HepG2 (cell line): ENCODE measurements around the gene RIPOR1. TPM values are rescaled to one million over a fixed set of nuclear protein-coding genes. Genes with fewer than 3 reads are reported as not detected.

Experiments used
- CBX1 ChIP-seq: IDR thresholded peaks from one replicate; pipeline ENCODE4 v1.6.1; 2016; ENCODE audit warnings: antibody characterized with exemption, low read depth
- GLMP ChIP-seq: sonication (generic); formaldehyde crosslinking; IDR thresholded peaks from 2 replicates; pipeline ENCODE4 v1.9.0; 2021; ENCODE audit warnings: missing genetic modification reagents, mild to moderate bottlenecking, borderline replicate concordance
- NCOA1 ChIP-seq: sonication (generic); formaldehyde crosslinking; IDR thresholded peaks from 2 replicates; pipeline ENCODE4 v1.9.0; 2021; ENCODE audit warnings: missing genetic modification reagents
- NFAT5 ChIP-seq: sonication (generic); formaldehyde crosslinking; IDR thresholded peaks from 2 replicates; pipeline ENCODE4 v1.4.0; 2020; ENCODE audit warnings: missing genetic modification reagents
- RNF219 ChIP-seq: sonication (generic); formaldehyde crosslinking; IDR thresholded peaks from 2 replicates; pipeline ENCODE4 v1.5.0; 2020; ENCODE audit warnings: mild to moderate bottlenecking, missing genetic modification reagents
- ZHX1 ChIP-seq: sonication (generic); formaldehyde crosslinking; IDR thresholded peaks from 2 replicates; pipeline ENCODE4 v1.8.1; 2022; ENCODE audit warnings: low read depth, mild to moderate bottlenecking, missing genetic modification reagents
- ZNF260 ChIP-seq: sonication (generic); formaldehyde crosslinking; IDR thresholded peaks from 2 replicates; pipeline ENCODE4 v1.4.0; 2020; ENCODE audit warnings: missing genetic modification reagents, low read depth, mild to moderate bottlenecking, borderline replicate concordance
- ZNF367 ChIP-seq: sonication (generic); formaldehyde crosslinking; IDR thresholded peaks from 2 replicates; pipeline ENCODE4 v1.4.0; 2020; ENCODE audit warnings: missing genetic modification reagents, borderline replicate concordance
- ZNF552 ChIP-seq: sonication (generic); formaldehyde crosslinking; IDR thresholded peaks from 2 replicates; pipeline ENCODE4 v1.9.0; 2022; ENCODE audit warnings: missing genetic modification reagents, mild to moderate bottlenecking, borderline replicate concordance
- polyA plus RNA-seq, 8 experiments: library from polyadenylated mRNA; depleted of rRNA in 3 of 8; stranded (reverse) in 7 of 8; unstranded in 1 of 8; fragments of >200 nt; fragmentation: Illumina TruSeq in 4 of 8; extraction: Trizol in 4 of 8; gene quantifications; 2 replicates each; pipeline versions ENCODE4 v1.2.1 to v1.2.3, GENCODE V29; 2011 to 2016; ENCODE audit warnings: low read depth in 4 of 8, missing spikeins in 1 of 8, mixed read lengths in 1 of 8; ENCODE audit not compliant: insufficient read depth in 1 of 8
- total RNA-seq, 5 experiments: library from RNA; depleted of rRNA; stranded (reverse); fragments of >200 nt; fragmentation: Illumina TruSeq; extraction: Trizol; gene quantifications; 2 replicates each; pipeline ENCODE4 v1.2.3, GENCODE V29; 2016; ENCODE audit warnings: low read depth in 1 of 5
- TF ChIP-seq, protein P1 (sequence below): sonication (generic); formaldehyde crosslinking; IDR thresholded peaks from 2 replicates; pipeline ENCODE4 v1.4.0; 2020; ENCODE audit warnings: mild to moderate bottlenecking, missing genetic modification reagents, borderline replicate concordance

Gene RIPOR1
- total and polyA plus RNA-seq, 2 of the 13 experiments (the other 11 are each of a cell fraction or from before 2014, with no cell fraction given) = 4.6 to 8.1 TPM

- TF ChIP-seq, protein P1, sequence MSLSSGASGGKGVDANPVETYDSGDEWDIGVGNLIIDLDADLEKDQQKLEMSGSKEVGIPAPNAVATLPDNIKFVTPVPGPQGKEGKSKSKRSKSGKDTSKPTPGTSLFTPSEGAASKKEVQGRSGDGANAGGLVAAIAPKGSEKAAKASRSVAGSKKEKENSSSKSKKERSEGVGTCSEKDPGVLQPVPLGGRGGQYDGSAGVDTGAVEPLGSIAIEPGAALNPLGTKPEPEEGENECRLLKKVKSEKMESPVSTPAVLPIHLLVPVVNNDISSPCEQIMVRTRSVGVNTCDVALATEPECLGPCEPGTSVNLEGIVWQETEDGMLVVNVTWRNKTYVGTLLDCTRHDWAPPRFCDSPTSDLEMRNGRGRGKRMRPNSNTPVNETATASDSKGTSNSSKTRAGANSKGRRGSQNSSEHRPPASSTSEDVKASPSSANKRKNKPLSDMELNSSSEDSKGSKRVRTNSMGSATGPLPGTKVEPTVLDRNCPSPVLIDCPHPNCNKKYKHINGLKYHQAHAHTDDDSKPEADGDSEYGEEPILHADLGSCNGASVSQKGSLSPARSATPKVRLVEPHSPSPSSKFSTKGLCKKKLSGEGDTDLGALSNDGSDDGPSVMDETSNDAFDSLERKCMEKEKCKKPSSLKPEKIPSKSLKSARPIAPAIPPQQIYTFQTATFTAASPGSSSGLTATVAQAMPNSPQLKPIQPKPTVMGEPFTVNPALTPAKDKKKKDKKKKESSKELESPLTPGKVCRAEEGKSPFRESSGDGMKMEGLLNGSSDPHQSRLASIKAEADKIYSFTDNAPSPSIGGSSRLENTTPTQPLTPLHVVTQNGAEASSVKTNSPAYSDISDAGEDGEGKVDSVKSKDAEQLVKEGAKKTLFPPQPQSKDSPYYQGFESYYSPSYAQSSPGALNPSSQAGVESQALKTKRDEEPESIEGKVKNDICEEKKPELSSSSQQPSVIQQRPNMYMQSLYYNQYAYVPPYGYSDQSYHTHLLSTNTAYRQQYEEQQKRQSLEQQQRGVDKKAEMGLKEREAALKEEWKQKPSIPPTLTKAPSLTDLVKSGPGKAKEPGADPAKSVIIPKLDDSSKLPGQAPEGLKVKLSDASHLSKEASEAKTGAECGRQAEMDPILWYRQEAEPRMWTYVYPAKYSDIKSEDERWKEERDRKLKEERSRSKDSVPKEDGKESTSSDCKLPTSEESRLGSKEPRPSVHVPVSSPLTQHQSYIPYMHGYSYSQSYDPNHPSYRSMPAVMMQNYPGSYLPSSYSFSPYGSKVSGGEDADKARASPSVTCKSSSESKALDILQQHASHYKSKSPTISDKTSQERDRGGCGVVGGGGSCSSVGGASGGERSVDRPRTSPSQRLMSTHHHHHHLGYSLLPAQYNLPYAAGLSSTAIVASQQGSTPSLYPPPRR = peak; percentile 79
- 0 out of 2 replicates have a peak, but pooled peaks have one; percentile 50 for TF ChIP-seq NCOA1
- no peak for TF ChIP-seq GLMP (CRISPR knock-in tag)
- no peak for TF ChIP-seq RNF219 (CRISPR knock-in tag)
- no peak for TF ChIP-seq ZNF260 (CRISPR knock-in tag)
- TF ChIP-seq ZNF367 (CRISPR knock-in tag) = no peak
- TF ChIP-seq ZNF552 (CRISPR knock-in tag) = no peak; the same call in 1 of the 2 replicates
- TF ChIP-seq NFAT5 (CRISPR knock-in tag) = 0 out of 2 replicates have a peak, but pooled peaks have one; percentile 46
- TF ChIP-seq CBX1 = no peak
- no peak for TF ChIP-seq ZHX1
Observed at GRCh38 chr16:67521095-67521804, 7.4 kb upstream of the RIPOR1 start (continued).
